GM12878 (cell line): Measurements from ENCODE around the gene MILR1. TPM values are rescaled to one million over a fixed set of nuclear protein-coding genes. Genes with fewer than 3 reads are reported as not detected.
A peak's percentile ranks its signal among the peaks of the same experiment; 100 is the strongest.

ENCODE experiments used
- ATAC-seq: fragments of 200-7000 bp; cut with Tn5 transposase; 3 replicates; pipeline ENCODE4 v1.9.1; 2020; ENCODE audit warnings: mild to moderate bottlenecking, moderate library complexity
- BruUV-seq: library from RNA; stranded (reverse); fragments of 400-500 nt; replicated peaks from 2 replicates; lab custom pipeline; 2021; lab: Mats Ljungman, UMichigan
- CTCF ChIA-PET: fragments of 300-600 bp; sonication (Branson Sonifier 250); formaldehyde crosslinking; extraction: SDS; loops from one replicate; lab custom pipeline; 2021; ENCODE audit warnings: inconsistent platforms; lab: Yijun Ruan, JAX
- POLR2A ChIA-PET: fragments of 350-600 bp; formaldehyde crosslinking; extraction: SDS; loops from one replicate; lab custom pipeline; 2021; ENCODE audit warnings: inconsistent platforms; lab: Charles Lee
- RAD21 ChIA-PET: fragments of 300-600 bp; sonication (Branson Sonifier 250); formaldehyde crosslinking; loops from one replicate; lab custom pipeline; 2023; ENCODE audit warnings: antibody characterized with exemption; ENCODE audit not compliant: unreplicated experiment; lab: Charles Lee
- SMC1A ChIA-PET: fragments of 300-600 bp; sonication (Branson Sonifier 250); formaldehyde crosslinking; loops from one replicate; lab custom pipeline; 2023; ENCODE audit not compliant: unreplicated experiment, uncharacterized antibody; lab: Charles Lee
- DNase-seq: peaks from one replicate; pipeline ENCODE4 v3.0.0-alpha.2; 2011; ENCODE audit warnings: low read depth, low spot score
- FAIRE-seq: peaks from 3 replicates; lab custom pipeline; 2011; peaks lifted over from hg19 to GRCh38; lab: Jason Lieb, UNC
- H2AFZ ChIP-seq: 2 replicates; pipeline ENCODE4 v1.6.0; 2011; ENCODE audit warnings: low read depth, low read length, control low read depth; ENCODE audit not compliant: control insufficient read depth
- H3K27ac ChIP-seq: 2 replicates; pipeline ENCODE4 v1.5.1; 2011; ENCODE audit warnings: control low read depth; ENCODE audit not compliant: control insufficient read depth, insufficient read depth
- H3K27me3 ChIP-seq, 2 experiments: replicated peaks in 1 of 2; 2 replicates each; pipeline versions ENCODE4 v1.6.0 to v1.6.1; 2011; ENCODE audit warnings: low read length in 1 of 2; ENCODE audit not compliant: control insufficient read depth in 2 of 2, insufficient read depth in 2 of 2
- H3K36me3 ChIP-seq, 2 experiments: 2 replicates each; pipeline ENCODE4 v1.5.1; 2011; ENCODE audit warnings: low read length in 1 of 2; ENCODE audit not compliant: control insufficient read depth in 2 of 2, insufficient read depth in 2 of 2
- H3K4me1 ChIP-seq: 2 replicates; pipeline ENCODE4 v1.6.1; 2011; ENCODE audit warnings: mild to moderate bottlenecking, low read length, moderate library complexity, mixed read lengths; ENCODE audit not compliant: control insufficient read depth, insufficient read depth
- H3K4me2 ChIP-seq: 2 replicates; pipeline ENCODE4 v1.6.0; 2011; ENCODE audit warnings: control low read depth; ENCODE audit not compliant: control insufficient read depth, insufficient read depth
- H3K4me3 ChIP-seq: fragments of 200-600 bp; sonication (generic); 2 replicates; pipeline ENCODE4 v1.5.1; 2016
- H3K79me2 ChIP-seq: 2 replicates; pipeline ENCODE4 v1.6.0; 2011; ENCODE audit warnings: low read length; ENCODE audit not compliant: control insufficient read depth, insufficient read depth
- H3K9ac ChIP-seq: 2 replicates; pipeline ENCODE4 v1.8.0; 2011; ENCODE audit warnings: low read length, control low read depth, mixed read lengths; ENCODE audit not compliant: control insufficient read depth, insufficient read depth
- H3K9me3 ChIP-seq: replicated peaks from 3 replicates; pipeline ENCODE4 v1.5.1; 2011; ENCODE audit warnings: mild to moderate bottlenecking, low read length; ENCODE audit not compliant: control insufficient read depth, insufficient read depth
- H4K20me1 ChIP-seq: 2 replicates; pipeline ENCODE4 v1.6.0; 2011; ENCODE audit not compliant: control insufficient read depth, insufficient read depth
- ASH2L ChIP-seq: fragments of 300-600, 200-600 bp; sonication (generic); IDR thresholded peaks from 2 replicates; pipeline ENCODE4 v1.6.1; 2017; ENCODE audit warnings: low read depth, mild to moderate bottlenecking, borderline replicate concordance
- GATAD2B ChIP-seq: fragments of 450-650 bp; conservative IDR thresholded peaks from 2 replicates; pipeline ENCODE4 v1.6.1; 2017; ENCODE audit warnings: low read depth, mild to moderate bottlenecking, moderate library complexity
- HDAC6 ChIP-seq: fragments of 200-600 bp; sonication (generic); IDR thresholded peaks from one replicate; pipeline ENCODE4 v1.8.0; 2017; ENCODE audit warnings: antibody characterized with exemption; ENCODE audit not compliant: unreplicated experiment
- NFYA ChIP-seq: IDR thresholded peaks from 2 replicates; pipeline ENCODE4 v1.6.1; 2011; ENCODE audit warnings: low read depth, mild to moderate bottlenecking, low read length, improper control_type of control experiment, borderline replicate concordance
- RB1 ChIP-seq: fragments of 450-650 bp; formaldehyde crosslinking; IDR thresholded peaks from 2 replicates; pipeline ENCODE4 v1.6.1; 2017; ENCODE audit warnings: mild to moderate bottlenecking, borderline replicate concordance
- RCOR1 ChIP-seq: conservative IDR thresholded peaks from 2 replicates; pipeline ENCODE4 v1.6.1; 2012; ENCODE audit warnings: low read depth, low read length, improper control_type of control experiment
- RFX5 ChIP-seq: IDR thresholded peaks from 2 replicates; pipeline ENCODE4 v1.6.1; 2011; ENCODE audit warnings: low read depth, low read length, improper control_type of control experiment
- ZBED1 ChIP-seq: IDR thresholded peaks from 2 replicates; pipeline ENCODE4 v1.6.1; 2016; ENCODE audit warnings: borderline replicate concordance
- WGBS: methylation state at CpG from one replicate; pipeline ENCODE4 v1.1.6; 2016; ENCODE audit warnings: low lambda C conversion rate; ENCODE audit not compliant: insufficient replicate concordance, insufficient coverage; ENCODE audit errors: missing lambda C conversion rate; 5-methylcytosine and 5-hydroxymethylcytosine counted together
- in situ Hi-C: fragments of 300-500 bp; cut with MboI; formaldehyde crosslinking; loops from 9 replicates; pipeline ENCODE4 v1.14.3; 2018; ENCODE audit warnings: mixed read lengths
- intact Hi-C: fragments of 100-400 bp; cut with micrococcal nuclease; formaldehyde crosslinking; loops from one replicate; pipeline ENCODE4 v1.14.2; 2022; ENCODE audit not compliant: unreplicated experiment
- polyA plus RNA-seq, 11 experiments: library from polyadenylated mRNA; depleted of rRNA in 4 of 11; unstranded in 6 of 11; stranded (reverse) in 5 of 11; fragments of >200 nt; fragmentation: Nextera tagmentation in 4 of 11; fragmentation: Illumina TruSeq in 1 of 11; extraction: Ambion mirVana in 4 of 11; extraction: Trizol in 1 of 11; gene quantifications; 1 replicate in 1 of 11; 2 replicates in 10 of 11; pipeline versions ENCODE4 v1.2.1 to v1.2.3, GENCODE V29; 2011 to 2016; ENCODE audit warnings: inconsistent platforms in 2 of 11, missing spikeins in 2 of 11, low read depth in 1 of 11
- total RNA-seq, 4 experiments: library from RNA; depleted of rRNA in 3 of 4; stranded (reverse); fragments of >200 nt in 3 of 4; fragmentation: Illumina TruSeq in 1 of 4; extraction: Trizol in 1 of 4; gene quantifications; 2 replicates each; pipeline versions ENCODE4 v1.2.1 to v1.2.3, GENCODE V29; 2013 to 2021
- TF ChIP-seq, protein P1 (sequence below): fragments of 450-650 bp; IDR thresholded peaks from 2 replicates; pipeline ENCODE4 v1.6.1; 2017; ENCODE audit warnings: borderline replicate concordance
- TF ChIP-seq, protein P2 (sequence below): IDR thresholded peaks from 2 replicates; pipeline ENCODE4 v1.6.1; 2011; ENCODE audit warnings: mild to moderate bottlenecking, low read depth, low read length, moderate library complexity; ENCODE audit not compliant: insufficient replicate concordance
- TF ChIP-seq, protein P3 (sequence below): fragments of 450-650 bp; IDR thresholded peaks from 2 replicates; pipeline ENCODE4 v1.6.1; 2018; ENCODE audit warnings: mild to moderate bottlenecking, low read depth, moderate library complexity; ENCODE audit not compliant: partially characterized antibody
- TF ChIP-seq, protein P4 (sequence below): fragments of 450-650 bp; formaldehyde crosslinking; IDR thresholded peaks from 2 replicates; pipeline ENCODE4 v1.5.0; 2022; ENCODE audit warnings: mild to moderate bottlenecking, missing genetic modification characterization

Gene MILR1
- total and polyA plus RNA-seq, 10 of the 15 experiments (the other 5 are each of a cell fraction or from before 2014, with no cell fraction given), result 2.0 to 47.2 (median 17.2) TPM

DNA sequence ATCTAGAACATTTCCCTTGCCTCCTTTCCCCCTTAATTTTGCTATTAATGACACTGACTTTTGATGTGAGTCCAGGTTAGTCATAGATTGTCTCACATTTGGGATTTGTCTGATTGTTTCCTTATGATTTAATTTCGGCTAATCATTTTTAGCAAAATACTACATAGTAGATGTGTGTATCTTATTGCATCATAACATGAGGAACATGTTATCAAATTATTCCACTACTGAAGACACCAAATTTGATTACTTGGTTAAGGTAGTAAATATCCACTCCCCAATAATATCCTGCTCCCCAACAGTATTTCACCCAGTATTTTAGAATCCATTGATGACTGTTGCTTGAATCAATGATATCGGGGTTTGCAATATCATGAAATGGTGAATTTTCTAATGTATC lies 45.2 kb downstream of the MILR1 start:
- RAD21 ChIA-PET, result interaction anchor here (9.9 kb wide), 1 partner anchor 74 kb away, joined by 174 read pairs; no protein-coding TSS in a partner anchor
- H4K20me1 ChIP-seq, result no peaks in the 10 kb centered on the region
- no peaks in the 10 kb centered on the region for H3K27me3 ChIP-seq
- SMC1A ChIA-PET, result interaction anchor here (1.4 to 6.6 kb wide), 3 partner anchors 11 to 74 kb away, joined by 3 to 70 read pairs (median 25); partner anchors contain the start of genes CEP95 and DDX5
- H3K9me3 ChIP-seq, result no peaks in the 10 kb centered on the region
- intact Hi-C loops, result loop anchor here (5.0 kb wide), 2 partner anchors 172 to 187 kb away; no protein-coding TSS in a partner anchor
- in situ Hi-C loops, result loop anchor here (5.0 kb wide), 2 partner anchors 72 to 172 kb away; no protein-coding TSS in a partner anchor
- WGBS, result 96% methylated on average over 2 of the region's 2 CpGs
- no TSS peak for BruUV-seq
- peak overlapping the region; percentile 91 for H3K4me2 ChIP-seq
- no peak overlapping the region for H3K9ac ChIP-seq
- FAIRE-seq (no peak), DNase-seq (no peak), ATAC-seq (no peak)
- H3K4me1 ChIP-seq, result peaks cover 8% of the 10 kb centered on the region; the same call in 1 of the 2 replicates
- CTCF ChIA-PET, result interaction anchor here (1.5 to 17.7 kb wide), 4 partner anchors 9 to 155 kb away, joined by 3 to 350 read pairs (median 58); partner anchors contain the start of genes CEP95 and DDX5
- no peak overlapping the region for H3K27ac ChIP-seq
- POLR2A ChIA-PET, result interaction anchor here (1.2 to 1.5 kb wide), 2 partner anchors 11 to 13 kb away, joined by 5 read pairs; partner anchors contain the start of genes CEP95 and DDX5
- peaks cover 32% of the 10 kb centered on the region for H3K79me2 ChIP-seq
- H3K36me3 ChIP-seq, result peaks cover 0 to 14% of the 10 kb centered on the region in 2 experiments; a peak in 3 of 4 replicates
- H2AFZ ChIP-seq, result no peak overlapping the region
- peak overlapping the region; percentile 88 for H3K4me3 ChIP-seq
- TF ChIP-seq GATAD2B (no peak), RB1 (no peak), ASH2L (no peak), RCOR1 (no peak), HDAC6 (no peak), NFYA (no peak), ZBED1 (no peak), RFX5 (no peak)
- TF ChIP-seq, protein P1, sequence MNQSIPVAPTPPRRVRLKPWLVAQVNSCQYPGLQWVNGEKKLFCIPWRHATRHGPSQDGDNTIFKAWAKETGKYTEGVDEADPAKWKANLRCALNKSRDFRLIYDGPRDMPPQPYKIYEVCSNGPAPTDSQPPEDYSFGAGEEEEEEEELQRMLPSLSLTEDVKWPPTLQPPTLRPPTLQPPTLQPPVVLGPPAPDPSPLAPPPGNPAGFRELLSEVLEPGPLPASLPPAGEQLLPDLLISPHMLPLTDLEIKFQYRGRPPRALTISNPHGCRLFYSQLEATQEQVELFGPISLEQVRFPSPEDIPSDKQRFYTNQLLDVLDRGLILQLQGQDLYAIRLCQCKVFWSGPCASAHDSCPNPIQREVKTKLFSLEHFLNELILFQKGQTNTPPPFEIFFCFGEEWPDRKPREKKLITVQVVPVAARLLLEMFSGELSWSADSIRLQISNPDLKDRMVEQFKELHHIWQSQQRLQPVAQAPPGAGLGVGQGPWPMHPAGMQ, result no peak
- TF ChIP-seq, protein P2, sequence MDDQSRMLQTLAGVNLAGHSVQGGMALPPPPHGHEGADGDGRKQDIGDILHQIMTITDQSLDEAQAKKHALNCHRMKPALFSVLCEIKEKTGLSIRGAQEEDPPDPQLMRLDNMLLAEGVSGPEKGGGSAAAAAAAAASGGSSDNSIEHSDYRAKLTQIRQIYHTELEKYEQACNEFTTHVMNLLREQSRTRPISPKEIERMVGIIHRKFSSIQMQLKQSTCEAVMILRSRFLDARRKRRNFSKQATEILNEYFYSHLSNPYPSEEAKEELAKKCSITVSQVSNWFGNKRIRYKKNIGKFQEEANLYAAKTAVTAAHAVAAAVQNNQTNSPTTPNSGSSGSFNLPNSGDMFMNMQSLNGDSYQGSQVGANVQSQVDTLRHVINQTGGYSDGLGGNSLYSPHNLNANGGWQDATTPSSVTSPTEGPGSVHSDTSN, result no peak
- TF ChIP-seq, protein P3, sequence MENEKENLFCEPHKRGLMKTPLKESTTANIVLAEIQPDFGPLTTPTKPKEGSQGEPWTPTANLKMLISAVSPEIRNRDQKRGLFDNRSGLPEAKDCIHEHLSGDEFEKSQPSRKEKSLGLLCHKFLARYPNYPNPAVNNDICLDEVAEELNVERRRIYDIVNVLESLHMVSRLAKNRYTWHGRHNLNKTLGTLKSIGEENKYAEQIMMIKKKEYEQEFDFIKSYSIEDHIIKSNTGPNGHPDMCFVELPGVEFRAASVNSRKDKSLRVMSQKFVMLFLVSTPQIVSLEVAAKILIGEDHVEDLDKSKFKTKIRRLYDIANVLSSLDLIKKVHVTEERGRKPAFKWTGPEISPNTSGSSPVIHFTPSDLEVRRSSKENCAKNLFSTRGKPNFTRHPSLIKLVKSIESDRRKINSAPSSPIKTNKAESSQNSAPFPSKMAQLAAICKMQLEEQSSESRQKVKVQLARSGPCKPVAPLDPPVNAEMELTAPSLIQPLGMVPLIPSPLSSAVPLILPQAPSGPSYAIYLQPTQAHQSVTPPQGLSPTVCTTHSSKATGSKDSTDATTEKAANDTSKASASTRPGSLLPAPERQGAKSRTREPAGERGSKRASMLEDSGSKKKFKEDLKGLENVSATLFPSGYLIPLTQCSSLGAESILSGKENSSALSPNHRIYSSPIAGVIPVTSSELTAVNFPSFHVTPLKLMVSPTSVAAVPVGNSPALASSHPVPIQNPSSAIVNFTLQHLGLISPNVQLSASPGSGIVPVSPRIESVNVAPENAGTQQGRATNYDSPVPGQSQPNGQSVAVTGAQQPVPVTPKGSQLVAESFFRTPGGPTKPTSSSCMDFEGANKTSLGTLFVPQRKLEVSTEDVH, result no peak
- TF ChIP-seq, protein P4, sequence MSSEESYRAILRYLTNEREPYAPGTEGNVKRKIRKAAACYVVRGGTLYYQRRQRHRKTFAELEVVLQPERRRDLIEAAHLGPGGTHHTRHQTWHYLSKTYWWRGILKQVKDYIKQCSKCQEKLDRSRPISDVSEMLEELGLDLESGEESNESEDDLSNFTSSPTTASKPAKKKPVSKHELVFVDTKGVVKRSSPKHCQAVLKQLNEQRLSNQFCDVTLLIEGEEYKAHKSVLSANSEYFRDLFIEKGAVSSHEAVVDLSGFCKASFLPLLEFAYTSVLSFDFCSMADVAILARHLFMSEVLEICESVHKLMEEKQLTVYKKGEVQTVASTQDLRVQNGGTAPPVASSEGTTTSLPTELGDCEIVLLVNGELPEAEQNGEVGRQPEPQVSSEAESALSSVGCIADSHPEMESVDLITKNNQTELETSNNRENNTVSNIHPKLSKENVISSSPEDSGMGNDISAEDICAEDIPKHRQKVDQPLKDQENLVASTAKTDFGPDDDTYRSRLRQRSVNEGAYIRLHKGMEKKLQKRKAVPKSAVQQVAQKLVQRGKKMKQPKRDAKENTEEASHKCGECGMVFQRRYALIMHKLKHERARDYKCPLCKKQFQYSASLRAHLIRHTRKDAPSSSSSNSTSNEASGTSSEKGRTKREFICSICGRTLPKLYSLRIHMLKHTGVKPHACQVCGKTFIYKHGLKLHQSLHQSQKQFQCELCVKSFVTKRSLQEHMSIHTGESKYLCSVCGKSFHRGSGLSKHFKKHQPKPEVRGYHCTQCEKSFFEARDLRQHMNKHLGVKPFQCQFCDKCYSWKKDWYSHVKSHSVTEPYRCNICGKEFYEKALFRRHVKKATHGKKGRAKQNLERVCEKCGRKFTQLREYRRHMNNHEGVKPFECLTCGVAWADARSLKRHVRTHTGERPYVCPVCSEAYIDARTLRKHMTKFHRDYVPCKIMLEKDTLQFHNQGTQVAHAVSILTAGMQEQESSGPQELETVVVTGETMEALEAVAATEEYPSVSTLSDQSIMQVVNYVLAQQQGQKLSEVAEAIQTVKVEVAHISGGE (CRISPR knock-in tag), result no peak
